Upper lobe of right lung (tissue), 1 donor: ENCODE data around the gene IFT57. TPM values are rescaled to one million over a fixed set of nuclear protein-coding genes. Genes with fewer than 3 reads are reported as not detected.

Source experiments
- ATAC-seq: fragments of 200-7000 bp; cut with Tn5 transposase; one replicate; pipeline ENCODE4 v1.9.1; 2020; ENCODE audit warnings: mild to moderate bottlenecking, moderate library complexity
- DNase-seq: peaks from one replicate; pipeline ENCODE4 v3.0.0-alpha.2; 2020
- H3K27ac ChIP-seq: fragments of 200-600 bp; one replicate; pipeline ENCODE4 v1.8.0; 2022
- H3K27me3 ChIP-seq: fragments of 200-600 bp; one replicate; pipeline ENCODE4 v1.8.0; 2022; ENCODE audit warnings: mild to moderate bottlenecking
- H3K36me3 ChIP-seq: fragments of 200-600 bp; one replicate; pipeline ENCODE4 v1.8.0; 2022
- H3K4me1 ChIP-seq: fragments of 200-600 bp; one replicate; pipeline ENCODE4 v1.8.0; 2022
- H3K4me3 ChIP-seq: fragments of 200-600 bp; one replicate; pipeline ENCODE4 v1.8.0; 2022; ENCODE audit warnings: mild to moderate bottlenecking
- H3K9me3 ChIP-seq: fragments of 200-600 bp; one replicate; pipeline ENCODE4 v1.8.0; 2022
- intact Hi-C: fragments of 100-400 bp; cut with DNase I; formaldehyde crosslinking; loops from one replicate; pipeline ENCODE4 v1.11.0; 2022
- total RNA-seq: library from RNA; stranded (reverse); fragmentation: NEBNext Ultra II Directional; extraction: Animal tissue kit (Norgen Biotek cat#: 25700); gene quantifications from one replicate; pipeline ENCODE4 v1.2.1, GENCODE V29; 2021
- TF ChIP-seq, protein P1 (sequence below): fragments of 200-600 bp; IDR thresholded peaks from one replicate; pipeline ENCODE4 v1.8.0; 2022; ENCODE audit warnings: antibody characterized with exemption
- donor health status: DM: no; HTN: yes; CAD: no; lungs with severe emphysema.

IFT57 gene
- total RNA-seq, 1 donor from 2014 or later: 135 TPM

DNA sequence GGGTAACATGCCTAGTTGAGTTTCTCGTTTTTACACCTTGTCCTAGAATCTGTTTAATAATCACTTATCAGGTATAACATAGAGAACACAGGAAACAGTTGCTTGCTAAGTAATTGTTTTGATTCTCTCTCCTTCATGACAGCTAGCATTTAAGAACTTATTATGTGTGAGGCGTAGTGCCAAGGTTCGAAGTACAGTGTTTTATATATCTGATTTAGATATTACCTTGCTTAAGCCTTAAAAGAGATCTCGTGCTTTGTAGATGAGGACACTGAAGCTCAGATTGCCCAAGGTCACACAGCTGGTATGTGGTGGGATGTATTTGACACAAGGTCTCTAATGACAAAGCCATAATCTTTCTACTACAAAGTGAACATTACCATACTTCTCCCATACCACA is 29.0 kb upstream of the IFT57 start:
- H3K27me3 ChIP-seq: no peaks in the 10 kb centered on the region
- H3K27ac ChIP-seq: no peak overlapping the region
- intact Hi-C loops: no loop called here
- DNase-seq (no peak), ATAC-seq (no peak)
- H3K4me3 ChIP-seq: no peak overlapping the region
- no peaks in the 10 kb centered on the region for H3K4me1 ChIP-seq
- TF ChIP-seq, protein P1, sequence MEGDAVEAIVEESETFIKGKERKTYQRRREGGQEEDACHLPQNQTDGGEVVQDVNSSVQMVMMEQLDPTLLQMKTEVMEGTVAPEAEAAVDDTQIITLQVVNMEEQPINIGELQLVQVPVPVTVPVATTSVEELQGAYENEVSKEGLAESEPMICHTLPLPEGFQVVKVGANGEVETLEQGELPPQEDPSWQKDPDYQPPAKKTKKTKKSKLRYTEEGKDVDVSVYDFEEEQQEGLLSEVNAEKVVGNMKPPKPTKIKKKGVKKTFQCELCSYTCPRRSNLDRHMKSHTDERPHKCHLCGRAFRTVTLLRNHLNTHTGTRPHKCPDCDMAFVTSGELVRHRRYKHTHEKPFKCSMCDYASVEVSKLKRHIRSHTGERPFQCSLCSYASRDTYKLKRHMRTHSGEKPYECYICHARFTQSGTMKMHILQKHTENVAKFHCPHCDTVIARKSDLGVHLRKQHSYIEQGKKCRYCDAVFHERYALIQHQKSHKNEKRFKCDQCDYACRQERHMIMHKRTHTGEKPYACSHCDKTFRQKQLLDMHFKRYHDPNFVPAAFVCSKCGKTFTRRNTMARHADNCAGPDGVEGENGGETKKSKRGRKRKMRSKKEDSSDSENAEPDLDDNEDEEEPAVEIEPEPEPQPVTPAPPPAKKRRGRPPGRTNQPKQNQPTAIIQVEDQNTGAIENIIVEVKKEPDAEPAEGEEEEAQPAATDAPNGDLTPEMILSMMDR: no peak
- H3K9me3 ChIP-seq: no peaks in the 10 kb centered on the region
- H3K36me3 ChIP-seq: no peaks in the 10 kb centered on the region

DNA sequence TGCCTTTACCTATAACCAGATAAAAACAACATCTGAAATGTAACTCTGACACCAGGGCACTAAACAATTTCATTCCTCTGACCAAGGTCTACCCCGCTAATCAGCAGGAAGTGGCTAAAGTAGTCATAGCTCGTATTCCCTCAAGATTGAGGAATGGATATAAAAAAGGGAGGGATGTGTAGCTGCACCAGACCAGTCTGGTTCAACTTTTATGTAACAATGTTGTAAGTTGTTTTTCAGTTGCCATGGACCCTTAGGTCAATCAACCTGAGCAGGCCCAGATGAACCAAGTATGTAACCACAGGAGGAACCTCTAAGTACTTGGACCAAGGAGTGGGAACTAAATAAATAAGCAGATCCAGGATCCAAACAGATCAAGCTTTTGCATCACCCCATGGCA is 28.4 kb upstream of the IFT57 start:
- TF ChIP-seq, protein P1: no peak
- no peak for ATAC-seq
- H3K36me3 ChIP-seq: no peaks in the 10 kb centered on the region

DNA sequence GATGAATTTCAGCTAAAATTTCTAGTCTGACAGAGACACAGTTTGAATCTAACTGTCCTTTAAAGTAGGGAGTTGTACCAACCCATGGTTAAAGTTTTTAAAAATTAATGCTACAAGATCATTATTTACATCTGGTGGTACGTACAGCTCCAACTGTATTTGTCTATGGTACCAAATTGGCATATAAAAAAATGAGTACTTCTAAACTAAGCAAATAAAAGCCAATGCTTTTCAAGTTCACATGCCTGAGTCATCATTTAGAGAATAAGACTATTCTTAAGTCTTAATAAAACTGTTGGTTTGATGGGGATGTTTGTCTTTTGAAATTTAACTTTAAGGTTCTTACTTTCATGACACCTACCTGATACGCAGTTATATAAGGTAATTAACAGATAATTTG is 21.0 kb upstream of the IFT57 start:
- intact Hi-C loops: no loop called here
- no peak for ATAC-seq
- TF ChIP-seq, protein P1: no peak

More for the DNA sequence above, 28.4 kb upstream of the IFT57 start:
- Histone ChIP-seq H3K4me1 (no peaks in the 10 kb centered on the region), H3K27ac (no peak overlapping the region), H3K9me3 (no peaks in the 10 kb centered on the region), H3K4me3 (no peak overlapping the region), H3K27me3 (no peaks in the 10 kb centered on the region)
- no peak for DNase-seq
- intact Hi-C loops: no loop called here

DNA sequence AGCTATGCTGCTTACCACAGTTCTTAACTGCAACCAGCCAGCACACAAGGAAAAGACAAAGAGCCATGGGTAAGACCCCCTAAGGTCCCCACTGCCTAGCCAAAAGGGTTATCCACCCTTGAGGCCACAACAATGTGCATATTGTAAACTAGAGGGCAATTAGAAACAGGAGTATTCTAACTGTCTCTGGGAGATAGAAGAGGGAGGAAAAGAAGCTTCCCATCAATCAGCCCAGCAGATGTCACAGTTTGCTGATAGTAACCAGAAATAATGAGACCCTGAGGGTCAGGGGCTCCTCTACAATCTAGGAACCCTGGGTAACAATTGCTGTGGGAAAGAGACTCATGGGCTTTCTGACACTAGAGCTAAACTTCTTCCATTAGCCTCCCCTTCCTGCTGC is 20.6 kb upstream of the IFT57 start:
- H3K4me3 ChIP-seq: no peak overlapping the region
- no peaks in the 10 kb centered on the region for H3K36me3 ChIP-seq
- no peak for DNase-seq
- H3K9me3 ChIP-seq: no peaks in the 10 kb centered on the region
- H3K27me3 ChIP-seq: no peaks in the 10 kb centered on the region
- TF ChIP-seq, protein P1: no peak
- no peak overlapping the region for H3K27ac ChIP-seq
- no peaks in the 10 kb centered on the region for H3K4me1 ChIP-seq
- intact Hi-C loops: no loop called here
- no peak for ATAC-seq

More for the DNA sequence above, 21.0 kb upstream of the IFT57 start:
- no peak overlapping the region for H3K4me3 ChIP-seq
- no peak overlapping the region for H3K27ac ChIP-seq
- H3K4me1 ChIP-seq: no peaks in the 10 kb centered on the region
- no peaks in the 10 kb centered on the region for H3K27me3 ChIP-seq
- DNase-seq: no peak
- H3K9me3 ChIP-seq: no peaks in the 10 kb centered on the region
- no peaks in the 10 kb centered on the region for H3K36me3 ChIP-seq

DNA sequence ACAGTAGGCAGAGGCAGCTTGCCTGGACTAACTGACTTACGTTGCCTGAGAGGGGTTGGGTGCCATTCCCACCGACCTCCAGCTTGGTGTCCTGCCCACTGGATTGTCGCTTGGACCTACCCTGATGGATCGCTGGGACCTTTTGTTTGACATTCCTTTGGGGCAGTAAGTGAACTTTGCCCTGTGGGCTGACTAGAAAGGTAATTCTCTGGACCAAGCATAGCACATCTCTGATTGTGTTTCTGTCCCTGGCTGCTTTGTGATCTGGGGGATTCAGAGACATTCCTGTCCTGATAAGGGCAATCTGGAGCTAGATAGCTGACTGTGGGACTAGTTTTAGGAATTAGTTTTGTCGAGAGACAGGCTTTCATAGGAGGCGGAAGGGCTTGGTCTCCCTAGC is 19.5 kb upstream of the IFT57 start:
- Histone ChIP-seq H3K4me1 (no peaks in the 10 kb centered on the region), H3K4me3 (no peak overlapping the region), H3K27ac (no peak overlapping the region), H3K27me3 (no peaks in the 10 kb centered on the region), H3K9me3 (no peaks in the 10 kb centered on the region), H3K36me3 (no peaks in the 10 kb centered on the region)
- TF ChIP-seq, protein P1: no peak
- ATAC-seq (no peak), DNase-seq (no peak)
- intact Hi-C loops: no loop called here

DNA sequence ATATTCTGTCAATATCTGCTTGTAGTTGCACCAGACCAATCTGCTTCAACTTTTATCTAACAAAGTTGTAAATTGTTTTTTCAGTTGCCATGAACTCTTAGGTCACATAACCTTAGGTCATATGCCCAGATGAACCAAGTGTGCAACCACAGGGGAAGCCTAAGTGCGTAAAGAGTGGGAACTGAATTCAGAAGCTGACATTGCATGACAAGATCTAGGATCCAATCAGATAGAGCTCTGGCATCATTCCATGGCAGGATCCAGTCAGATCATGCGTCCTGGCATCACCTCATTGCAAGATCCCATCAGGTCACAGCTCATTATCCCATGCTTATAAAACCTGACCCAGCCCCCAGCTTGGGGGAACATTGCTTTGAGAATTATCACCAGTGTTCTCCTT is 18.9 kb upstream of the IFT57 start:
- no peak for ATAC-seq

More for the DNA sequence above, 18.9 kb upstream of the IFT57 start:
- Histone ChIP-seq H3K4me1 (no peaks in the 10 kb centered on the region), H3K36me3 (no peaks in the 10 kb centered on the region), H3K9me3 (no peaks in the 10 kb centered on the region), H3K27ac (no peak overlapping the region), H3K27me3 (no peaks in the 10 kb centered on the region), H3K4me3 (no peak overlapping the region)
- intact Hi-C loops: no loop called here
- DNase-seq: no peak
- TF ChIP-seq, protein P1: no peak
